HL-60 (cell line): ENCODE results near the gene HAO2.

ENCODE experiments used
- POLR2AphosphoS5 ChIP-seq: IDR thresholded peaks from 2 replicates; pipeline ENCODE4 v1.6.1; 2012; ENCODE audit warnings: low read depth
- SPI1 ChIP-seq: IDR thresholded peaks from 2 replicates; pipeline ENCODE4 v1.6.1; 2012; ENCODE audit warnings: low read depth, mild to moderate bottlenecking, borderline replicate concordance
- TF ChIP-seq, protein P1 (sequence below): IDR thresholded peaks from one replicate; pipeline ENCODE4 v1.5.1; 2011; ENCODE audit warnings: low read length, control low read depth, inconsistent platforms; ENCODE audit not compliant: insufficient read depth
- TF ChIP-seq, protein P2 (sequence below): IDR thresholded peaks from 2 replicates; pipeline ENCODE4 v1.6.1; 2012; ENCODE audit warnings: low read depth; ENCODE audit not compliant: insufficient replicate concordance

DNA sequence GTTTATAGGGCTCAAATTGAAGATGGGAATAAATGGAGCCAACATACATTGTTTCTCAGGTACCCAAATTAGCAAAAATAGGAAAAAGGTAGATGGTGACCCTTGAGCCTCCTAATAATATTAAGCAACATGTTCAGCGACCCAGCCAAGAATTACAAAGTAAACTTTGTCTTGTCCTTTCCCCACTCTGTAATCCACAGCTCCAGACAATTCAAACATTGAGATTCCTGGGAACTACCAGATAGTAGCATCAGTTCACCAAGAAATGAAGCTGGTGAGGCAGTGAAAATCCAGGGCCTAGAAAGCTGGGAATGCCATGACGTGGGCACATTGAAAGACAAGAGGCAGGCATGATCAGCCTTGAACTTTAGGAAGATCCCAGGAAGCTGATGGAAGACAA is 11.7 kb downstream of the HAO2 start:
- TF ChIP-seq, protein P1, sequence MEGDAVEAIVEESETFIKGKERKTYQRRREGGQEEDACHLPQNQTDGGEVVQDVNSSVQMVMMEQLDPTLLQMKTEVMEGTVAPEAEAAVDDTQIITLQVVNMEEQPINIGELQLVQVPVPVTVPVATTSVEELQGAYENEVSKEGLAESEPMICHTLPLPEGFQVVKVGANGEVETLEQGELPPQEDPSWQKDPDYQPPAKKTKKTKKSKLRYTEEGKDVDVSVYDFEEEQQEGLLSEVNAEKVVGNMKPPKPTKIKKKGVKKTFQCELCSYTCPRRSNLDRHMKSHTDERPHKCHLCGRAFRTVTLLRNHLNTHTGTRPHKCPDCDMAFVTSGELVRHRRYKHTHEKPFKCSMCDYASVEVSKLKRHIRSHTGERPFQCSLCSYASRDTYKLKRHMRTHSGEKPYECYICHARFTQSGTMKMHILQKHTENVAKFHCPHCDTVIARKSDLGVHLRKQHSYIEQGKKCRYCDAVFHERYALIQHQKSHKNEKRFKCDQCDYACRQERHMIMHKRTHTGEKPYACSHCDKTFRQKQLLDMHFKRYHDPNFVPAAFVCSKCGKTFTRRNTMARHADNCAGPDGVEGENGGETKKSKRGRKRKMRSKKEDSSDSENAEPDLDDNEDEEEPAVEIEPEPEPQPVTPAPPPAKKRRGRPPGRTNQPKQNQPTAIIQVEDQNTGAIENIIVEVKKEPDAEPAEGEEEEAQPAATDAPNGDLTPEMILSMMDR: no peak
- TF ChIP-seq, protein P2, sequence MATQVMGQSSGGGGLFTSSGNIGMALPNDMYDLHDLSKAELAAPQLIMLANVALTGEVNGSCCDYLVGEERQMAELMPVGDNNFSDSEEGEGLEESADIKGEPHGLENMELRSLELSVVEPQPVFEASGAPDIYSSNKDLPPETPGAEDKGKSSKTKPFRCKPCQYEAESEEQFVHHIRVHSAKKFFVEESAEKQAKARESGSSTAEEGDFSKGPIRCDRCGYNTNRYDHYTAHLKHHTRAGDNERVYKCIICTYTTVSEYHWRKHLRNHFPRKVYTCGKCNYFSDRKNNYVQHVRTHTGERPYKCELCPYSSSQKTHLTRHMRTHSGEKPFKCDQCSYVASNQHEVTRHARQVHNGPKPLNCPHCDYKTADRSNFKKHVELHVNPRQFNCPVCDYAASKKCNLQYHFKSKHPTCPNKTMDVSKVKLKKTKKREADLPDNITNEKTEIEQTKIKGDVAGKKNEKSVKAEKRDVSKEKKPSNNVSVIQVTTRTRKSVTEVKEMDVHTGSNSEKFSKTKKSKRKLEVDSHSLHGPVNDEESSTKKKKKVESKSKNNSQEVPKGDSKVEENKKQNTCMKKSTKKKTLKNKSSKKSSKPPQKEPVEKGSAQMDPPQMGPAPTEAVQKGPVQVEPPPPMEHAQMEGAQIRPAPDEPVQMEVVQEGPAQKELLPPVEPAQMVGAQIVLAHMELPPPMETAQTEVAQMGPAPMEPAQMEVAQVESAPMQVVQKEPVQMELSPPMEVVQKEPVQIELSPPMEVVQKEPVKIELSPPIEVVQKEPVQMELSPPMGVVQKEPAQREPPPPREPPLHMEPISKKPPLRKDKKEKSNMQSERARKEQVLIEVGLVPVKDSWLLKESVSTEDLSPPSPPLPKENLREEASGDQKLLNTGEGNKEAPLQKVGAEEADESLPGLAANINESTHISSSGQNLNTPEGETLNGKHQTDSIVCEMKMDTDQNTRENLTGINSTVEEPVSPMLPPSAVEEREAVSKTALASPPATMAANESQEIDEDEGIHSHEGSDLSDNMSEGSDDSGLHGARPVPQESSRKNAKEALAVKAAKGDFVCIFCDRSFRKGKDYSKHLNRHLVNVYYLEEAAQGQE: no peak
- TF ChIP-seq POLR2AphosphoS5: no peak
- TF ChIP-seq SPI1: no peak
